Left ventricle myocardium inferior (tissue), 1 donor: ENCODE measurements around the gene RIMKLA. TPM values are rescaled to one million over a fixed set of nuclear protein-coding genes. Genes with fewer than 3 reads are reported as not detected.
A peak's percentile ranks its signal among the peaks of the same experiment; 100 is the strongest.

Experiments
- DNase-seq: peaks from one replicate; pipeline ENCODE4 v3.0.0-alpha.2; 2020
- H3K27ac ChIP-seq: fragments of 200-600 bp; replicated peaks from 2 replicates; pipeline ENCODE4 v1.8.0; 2021
- H3K27me3 ChIP-seq: fragments of 200-600 bp; 2 replicates; pipeline ENCODE4 v1.8.0; 2021; ENCODE audit warnings: low read depth
- H3K36me3 ChIP-seq: fragments of 200-600 bp; 2 replicates; pipeline ENCODE4 v1.8.0; 2021
- H3K4me1 ChIP-seq: fragments of 200-600 bp; 2 replicates; pipeline ENCODE4 v1.8.0; 2021
- H3K4me3 ChIP-seq: fragments of 200-600 bp; 2 replicates; pipeline ENCODE4 v1.8.0; 2021; ENCODE audit warnings: mild to moderate bottlenecking, moderate library complexity
- H3K9me3 ChIP-seq: fragments of 200-600 bp; replicated peaks from 2 replicates; pipeline ENCODE4 v1.8.0; 2021
- CTCF ChIP-seq: fragments of 200-600 bp; IDR thresholded peaks from 2 replicates; pipeline ENCODE4 v1.8.0; 2021; ENCODE audit warnings: antibody characterized with exemption, mild to moderate bottlenecking, borderline replicate concordance
- intact Hi-C: fragments of 100-400 bp; cut with micrococcal nuclease; formaldehyde crosslinking; loops from one replicate; pipeline ENCODE4 v1.11.0; 2022
- total RNA-seq: library from RNA; stranded (reverse); fragmentation: NEBNext Ultra II Directional; extraction: Animal tissue kit (Norgen Biotek cat#: 25700); gene quantifications from one replicate; pipeline ENCODE4 v1.2.1, GENCODE V29; 2021
- donor health status: DM: no; HTN: yes; CAD: no; lungs with severe emphysema.

RIMKLA gene
- total RNA-seq, 1 donor from 2014 or later = 10.2 TPM

- no peak for DNase-seq
- intact Hi-C loops = no loop called here
- H3K4me1 ChIP-seq = peaks cover 45% of the 10 kb centered on the region
- H3K27ac ChIP-seq = peak overlapping the region; percentile 33
- no peaks in the 10 kb centered on the region for H3K9me3 ChIP-seq
- no peaks in the 10 kb centered on the region for H3K36me3 ChIP-seq
- no peak for TF ChIP-seq CTCF
- no peak overlapping the region for H3K4me3 ChIP-seq
- H3K27me3 ChIP-seq = no peaks in the 10 kb centered on the region
Measured at GRCh38 chr1:42417166-42417565, 36.6 kb downstream of the RIMKLA start.

DNA sequence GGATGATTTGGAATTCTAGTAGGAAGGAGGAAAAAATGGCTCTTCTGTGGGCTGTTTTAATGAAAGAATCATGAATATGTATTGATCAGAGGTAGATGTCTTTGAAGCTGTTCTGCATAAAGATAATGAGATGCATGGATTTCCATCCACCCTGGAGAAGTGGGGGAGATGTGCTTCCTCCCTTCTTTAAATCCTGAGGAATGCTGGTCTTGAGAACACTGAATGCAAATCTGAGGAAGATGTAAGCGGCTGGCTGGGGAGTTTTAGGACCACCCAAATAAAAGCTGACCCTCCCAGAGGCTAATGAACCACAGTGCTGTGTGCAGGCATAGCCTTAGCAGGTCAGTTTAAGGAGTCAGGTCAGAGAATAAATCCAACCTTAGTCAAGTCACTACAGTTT, 37.9 kb downstream of the RIMKLA start:
- Histone ChIP-seq H3K4me3 (no peak overlapping the region), H3K27ac (peak overlapping the region; percentile 74), H3K9me3 (no peaks in the 10 kb centered on the region), H3K4me1 (peaks cover 48% of the 10 kb centered on the region), H3K36me3 (no peaks in the 10 kb centered on the region), H3K27me3 (no peaks in the 10 kb centered on the region)
- intact Hi-C loops = no loop called here
- no peak for TF ChIP-seq CTCF
- no peak for DNase-seq

GRCh38 chr1:42419126-42419821, 38.7 kb downstream of the RIMKLA start:
- Histone ChIP-seq H3K27me3 (no peaks in the 10 kb centered on the region), H3K27ac (peak overlapping the region; percentile 74), H3K36me3 (no peaks in the 10 kb centered on the region), H3K4me1 (peaks cover 48% of the 10 kb centered on the region), H3K9me3 (no peaks in the 10 kb centered on the region), H3K4me3 (no peak overlapping the region)
- intact Hi-C loops = no loop called here
- DNase-seq = peak; percentile 75
- TF ChIP-seq CTCF = no peak

- Histone ChIP-seq H3K36me3 (no peaks in the 10 kb centered on the region), H3K27ac (peak overlapping the region; percentile 74), H3K9me3 (no peaks in the 10 kb centered on the region), H3K4me3 (no peak overlapping the region), H3K27me3 (no peaks in the 10 kb centered on the region), H3K4me1 (peaks cover 48% of the 10 kb centered on the region)
- intact Hi-C loops = no loop called here
- TF ChIP-seq CTCF = no peak
- no peak for DNase-seq
Measured at GRCh38 chr1:42420121-42420520, 39.5 kb downstream of the RIMKLA start.

DNA sequence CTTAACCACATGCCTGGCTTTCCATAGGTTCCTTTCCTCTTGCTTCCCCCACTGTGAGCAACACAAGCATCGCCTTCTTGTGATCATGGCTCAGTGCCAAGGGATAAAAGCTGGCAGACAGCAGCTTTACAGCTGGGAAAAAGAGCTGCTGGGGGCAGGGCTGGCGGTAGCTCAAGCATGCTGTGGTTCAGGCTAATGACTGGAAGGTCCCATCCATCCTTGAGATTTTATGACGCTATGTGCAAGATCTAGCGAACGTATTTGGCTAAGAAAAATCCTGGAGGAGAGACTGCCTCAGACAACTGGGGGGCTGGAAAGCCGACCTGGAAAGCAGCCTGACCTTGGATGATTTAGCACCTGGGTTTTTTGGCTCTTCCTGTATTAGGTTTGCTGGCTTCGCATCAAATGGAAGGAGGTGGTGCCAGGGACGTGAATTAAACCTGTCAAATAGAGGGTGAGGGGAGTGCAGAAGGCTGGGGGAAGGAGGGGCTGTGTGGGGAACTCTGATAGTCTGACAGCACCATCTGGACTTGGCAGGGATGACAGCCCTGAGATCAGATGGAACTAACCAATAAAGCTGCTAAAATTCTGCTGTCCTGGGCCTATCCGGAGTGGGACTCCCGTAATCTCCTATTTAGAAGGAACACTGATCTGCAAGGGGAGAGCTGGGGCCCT, 40.5 kb downstream of the RIMKLA start:
- H3K27ac ChIP-seq = peak overlapping the region; percentile 74

More for the DNA sequence above, 40.5 kb downstream of the RIMKLA start:
- TF ChIP-seq CTCF = no peak
- peak; percentile 41 for DNase-seq
- H3K4me1 ChIP-seq = peaks cover 48% of the 10 kb centered on the region
- H3K27me3 ChIP-seq = no peaks in the 10 kb centered on the region
- H3K4me3 ChIP-seq = peak overlapping the region; percentile 2
- H3K9me3 ChIP-seq = no peaks in the 10 kb centered on the region
- intact Hi-C loops = no loop called here
- no peaks in the 10 kb centered on the region for H3K36me3 ChIP-seq
